ENCODE data around the gene CNEP1R1.

The CNEP1R1 gene

DNA sequence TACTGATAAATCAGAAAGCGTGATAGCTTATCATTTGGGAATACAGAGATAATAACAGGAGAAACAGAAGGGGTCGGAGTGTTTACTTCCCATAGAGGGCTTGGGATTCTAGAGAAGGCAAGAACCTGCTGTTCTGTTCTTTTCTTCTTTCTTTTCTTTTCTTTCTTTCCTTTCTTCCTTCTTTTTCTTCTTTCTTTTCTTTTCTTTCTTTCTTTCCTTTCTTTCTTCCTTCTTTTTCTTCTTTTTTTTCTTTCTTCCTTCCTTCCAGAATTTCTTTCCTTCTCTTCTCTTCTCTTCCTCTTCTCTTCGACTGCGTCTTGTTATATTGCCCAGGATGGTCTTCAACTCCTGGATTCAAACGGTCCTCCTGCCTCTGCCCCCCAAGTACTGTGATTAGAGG, 18.3 kb downstream of the CNEP1R1 start:
- no peaks in the 10 kb centered on the region for H3K4me1 Mint-ChIP-seq
- TF ChIP-seq, protein P1, sequence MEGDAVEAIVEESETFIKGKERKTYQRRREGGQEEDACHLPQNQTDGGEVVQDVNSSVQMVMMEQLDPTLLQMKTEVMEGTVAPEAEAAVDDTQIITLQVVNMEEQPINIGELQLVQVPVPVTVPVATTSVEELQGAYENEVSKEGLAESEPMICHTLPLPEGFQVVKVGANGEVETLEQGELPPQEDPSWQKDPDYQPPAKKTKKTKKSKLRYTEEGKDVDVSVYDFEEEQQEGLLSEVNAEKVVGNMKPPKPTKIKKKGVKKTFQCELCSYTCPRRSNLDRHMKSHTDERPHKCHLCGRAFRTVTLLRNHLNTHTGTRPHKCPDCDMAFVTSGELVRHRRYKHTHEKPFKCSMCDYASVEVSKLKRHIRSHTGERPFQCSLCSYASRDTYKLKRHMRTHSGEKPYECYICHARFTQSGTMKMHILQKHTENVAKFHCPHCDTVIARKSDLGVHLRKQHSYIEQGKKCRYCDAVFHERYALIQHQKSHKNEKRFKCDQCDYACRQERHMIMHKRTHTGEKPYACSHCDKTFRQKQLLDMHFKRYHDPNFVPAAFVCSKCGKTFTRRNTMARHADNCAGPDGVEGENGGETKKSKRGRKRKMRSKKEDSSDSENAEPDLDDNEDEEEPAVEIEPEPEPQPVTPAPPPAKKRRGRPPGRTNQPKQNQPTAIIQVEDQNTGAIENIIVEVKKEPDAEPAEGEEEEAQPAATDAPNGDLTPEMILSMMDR (IDR thresholded peaks at IDR 0.05; ENCODE audit: unreplicated experiment in 3 of 3): no peak
- H3K27me3 Mint-ChIP-seq (ENCODE audit: low read depth): peaks cover 17% of the 10 kb centered on the region
- no peak overlapping the region for H3K27ac Mint-ChIP-seq
- no peak overlapping the region for H3K4me3 Mint-ChIP-seq
- no peaks in the 10 kb centered on the region for H3K36me3 Mint-ChIP-seq (ENCODE audit: low read depth)
- no peaks in the 10 kb centered on the region for H3K9me3 Mint-ChIP-seq

DNA sequence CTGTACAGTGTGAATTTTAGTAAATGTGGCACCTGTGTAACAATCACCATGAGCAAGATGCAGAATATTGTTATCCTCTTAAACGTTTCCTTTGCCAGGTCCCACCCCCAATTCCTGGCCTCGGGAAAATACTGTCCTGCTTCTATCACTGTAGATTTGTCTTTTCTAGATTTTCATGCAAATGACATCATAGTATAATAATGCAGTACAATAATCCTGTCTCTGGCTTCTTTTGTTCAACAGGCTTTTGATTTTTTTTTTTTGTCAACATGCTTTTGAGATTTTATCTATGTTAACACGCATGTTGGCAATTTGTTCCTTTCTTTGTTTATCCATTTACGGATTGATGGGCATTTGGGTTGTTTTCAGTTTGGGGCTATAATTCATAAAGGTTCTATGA, 20.4 kb downstream of the CNEP1R1 start:
- Mint-ChIP-seq H3K9me3 (no peaks in the 10 kb centered on the region), H3K27ac (no peak overlapping the region), H3K36me3 (ENCODE audit: low read depth) (no peaks in the 10 kb centered on the region), H3K27me3 (ENCODE audit: low read depth) (peaks cover 17% of the 10 kb centered on the region), H3K4me3 (no peak overlapping the region), H3K4me1 (no peaks in the 10 kb centered on the region)
- TF ChIP-seq, protein P1 (IDR thresholded peaks at IDR 0.05; ENCODE audit: unreplicated experiment in 3 of 3): no peak

DNA sequence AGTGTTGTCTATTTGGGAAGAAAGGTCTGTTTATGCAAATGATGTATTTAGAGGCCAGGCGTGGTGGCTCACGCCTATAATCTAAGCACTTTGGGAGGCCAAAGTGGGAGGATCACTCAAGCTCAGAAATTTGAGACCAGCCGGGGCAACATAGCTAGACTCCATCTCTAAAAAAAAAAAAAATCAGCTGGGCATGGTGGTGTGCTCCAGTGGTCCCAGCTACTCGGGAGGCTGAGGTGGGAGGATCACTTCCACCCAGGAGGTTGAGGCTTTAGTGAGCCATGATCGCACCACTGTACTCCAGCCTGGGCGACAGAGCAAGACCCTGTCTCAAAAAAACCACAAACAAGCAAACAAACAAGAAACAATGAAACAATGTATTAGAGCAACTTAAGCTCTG, 21.8 kb downstream of the CNEP1R1 start:
- Mint-ChIP-seq H3K27ac (no peak overlapping the region), H3K4me3 (no peak overlapping the region), H3K36me3 (ENCODE audit: low read depth) (no peaks in the 10 kb centered on the region), H3K9me3 (no peaks in the 10 kb centered on the region), H3K4me1 (no peaks in the 10 kb centered on the region), H3K27me3 (ENCODE audit: low read depth) (peaks cover 21% of the 10 kb centered on the region)
- TF ChIP-seq, protein P1 (IDR thresholded peaks at IDR 0.05; ENCODE audit: unreplicated experiment in 3 of 3): no peak

DNA sequence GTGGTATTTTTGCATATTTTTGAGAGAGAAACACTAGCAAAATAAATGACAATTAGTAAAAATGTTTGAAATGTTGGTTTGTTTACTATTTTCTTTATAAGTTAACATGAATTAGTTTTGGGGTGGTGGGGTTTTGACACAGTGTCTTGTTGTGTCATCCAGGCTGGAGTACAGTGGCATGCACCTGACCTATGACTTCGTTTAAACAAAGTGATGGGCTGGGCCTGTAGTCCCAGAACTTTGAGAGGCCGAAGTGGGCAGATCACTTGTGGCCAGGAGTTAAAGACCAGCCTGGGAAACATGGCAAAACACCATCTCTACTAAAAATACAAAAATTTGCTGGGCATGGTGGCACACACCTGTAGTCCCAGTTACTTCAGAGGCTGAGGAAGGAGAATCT, 22.8 kb downstream of the CNEP1R1 start:
- H3K27ac Mint-ChIP-seq: no peak overlapping the region
- no peaks in the 10 kb centered on the region for H3K36me3 Mint-ChIP-seq (ENCODE audit: low read depth)
- H3K4me1 Mint-ChIP-seq: no peaks in the 10 kb centered on the region
- peaks cover 21% of the 10 kb centered on the region for H3K27me3 Mint-ChIP-seq (ENCODE audit: low read depth)
- no peak overlapping the region for H3K4me3 Mint-ChIP-seq
- TF ChIP-seq, protein P1 (IDR thresholded peaks at IDR 0.05; ENCODE audit: unreplicated experiment in 3 of 3): no peak
- H3K9me3 Mint-ChIP-seq: peaks cover 2% of the 10 kb centered on the region

DNA sequence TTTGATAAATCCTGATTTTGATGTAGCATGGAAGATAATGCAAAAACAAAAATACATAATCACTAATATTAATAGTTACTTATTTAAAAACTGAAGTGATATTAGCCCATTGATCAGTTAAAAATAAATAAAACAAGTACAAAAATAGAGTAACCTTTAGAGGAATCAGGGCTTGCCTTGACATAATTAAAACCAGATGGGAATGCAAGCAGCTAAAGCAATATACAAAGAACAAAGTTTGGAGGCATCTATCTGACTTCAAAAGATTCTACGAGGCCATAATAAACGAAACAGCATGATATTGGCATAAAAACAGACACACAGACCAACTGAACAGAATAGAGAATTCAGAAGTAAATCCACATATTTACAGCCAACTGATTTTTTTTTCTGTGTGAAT, 25.8 kb downstream of the CNEP1R1 start:
- Mint-ChIP-seq H3K4me1 (no peaks in the 10 kb centered on the region), H3K27me3 (ENCODE audit: low read depth) (peaks cover 12% of the 10 kb centered on the region), H3K27ac (no peak overlapping the region), H3K9me3 (peaks cover 2% of the 10 kb centered on the region), H3K36me3 (ENCODE audit: low read depth) (no peaks in the 10 kb centered on the region), H3K4me3 (no peak overlapping the region)
- TF ChIP-seq, protein P1 (IDR thresholded peaks at IDR 0.05; ENCODE audit: unreplicated experiment in 3 of 3): no peak

DNA sequence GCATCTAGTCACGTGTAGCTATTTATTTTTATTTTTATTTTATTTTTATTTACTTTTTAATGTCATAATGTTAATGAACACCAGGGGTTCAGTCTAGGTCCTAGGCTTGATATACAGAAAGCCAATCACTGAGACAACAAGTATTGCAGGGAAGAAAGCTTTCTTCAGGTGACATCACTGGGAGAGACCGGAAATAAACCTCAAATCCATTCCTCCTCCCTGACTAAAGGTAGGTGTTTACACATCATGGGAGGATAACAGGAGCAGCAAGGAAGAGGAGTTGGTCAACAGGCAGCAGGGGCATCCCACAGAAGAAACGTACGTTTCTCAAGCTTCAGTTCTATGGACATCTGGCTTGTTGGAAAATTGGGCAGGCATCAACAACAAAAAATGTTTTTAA, 31.2 kb downstream of the CNEP1R1 start:
- H3K4me3 Mint-ChIP-seq: no peak overlapping the region
- TF ChIP-seq, protein P1 (IDR thresholded peaks at IDR 0.05; ENCODE audit: unreplicated experiment in 3 of 3): no peak
- peaks cover 10% of the 10 kb centered on the region for H3K27me3 Mint-ChIP-seq (ENCODE audit: low read depth)
- H3K36me3 Mint-ChIP-seq (ENCODE audit: low read depth): no peaks in the 10 kb centered on the region
- H3K27ac Mint-ChIP-seq: no peak overlapping the region
- peaks cover 6% of the 10 kb centered on the region for H3K9me3 Mint-ChIP-seq
- no peaks in the 10 kb centered on the region for H3K4me1 Mint-ChIP-seq

Measured in nephron (organoid).